B cell (primary cell): ENCODE results near the gene SSC5D. TPM values are rescaled to one million over a fixed set of nuclear protein-coding genes. Genes with fewer than 3 reads are reported as not detected.
A peak's percentile ranks its signal among the peaks of the same experiment; 100 is the strongest.

Experiments used
- ATAC-seq: fragments of 200-7000 bp; cut with Tn5 transposase; one replicate; pipeline ENCODE4 v1.10.0; 2021; ENCODE audit warnings: low read depth, mild to moderate bottlenecking, moderate number of reproducible peaks, moderate library complexity
- CTCF ChIA-PET: fragments of 350-600 bp; sonication (Branson Sonifier 250); formaldehyde crosslinking; loops from one replicate; lab custom pipeline; 2021; ENCODE audit warnings: antibody characterized with exemption, inconsistent platforms; lab: Charles Lee
- POLR2A ChIA-PET: fragments of 350-600 bp; sonication (Branson Sonifier 250); formaldehyde crosslinking; loops from one replicate; lab custom pipeline; 2021; ENCODE audit warnings: antibody characterized with exemption; lab: Charles Lee
- DNase-seq: peaks from one replicate; pipeline ENCODE4 v3.0.0; 2013
- H2AFZ ChIP-seq: 2 replicates; pipeline ENCODE4 v1.6.1; 2012; ENCODE audit warnings: mild to moderate bottlenecking, low read depth, low read length; ENCODE audit not compliant: insufficient read depth, poor library complexity, severe bottlenecking
- H3K27ac ChIP-seq, 2 donors: 1 replicate in 1 of 2; 2 replicates in 1 of 2; pipeline ENCODE4 v1.5.1; 2012 to 2013; ENCODE audit warnings: low read length in 2 of 2, mild to moderate bottlenecking in 2 of 2, moderate library complexity in 1 of 2
- H3K27me3 ChIP-seq, 4 experiments: fragments of 200-600 bp in 1 of 4; sonication (generic) in 1 of 4; replicated peaks in 1 of 4; 1 replicate in 2 of 4; 2 replicates in 2 of 4; pipeline versions ENCODE4 v1.6.1 to v1.7.0; 2013 to 2016; ENCODE audit warnings: low read length in 3 of 4, mild to moderate bottlenecking in 2 of 4, mixed read lengths in 1 of 4, moderate library complexity in 1 of 4; ENCODE audit not compliant: insufficient read depth in 4 of 4, control insufficient read depth in 3 of 4; ENCODE audit errors: control extremely low read depth in 1 of 4
- H3K36me3 ChIP-seq, 2 experiments: replicated peaks in 1 of 2; 1 replicate in 1 of 2; 2 replicates in 1 of 2; pipeline versions ENCODE4 v1.6.1 to v1.7.1; 2013; ENCODE audit warnings: low read length in 1 of 2; ENCODE audit not compliant: insufficient read depth in 2 of 2, control insufficient read depth in 1 of 2; ENCODE audit errors: control extremely low read depth in 1 of 2, extremely low read depth in 1 of 2
- H3K4me1 ChIP-seq, 2 donors: fragments of 200-600 bp in 1 of 2; sonication (generic) in 1 of 2; 1 replicate in 1 of 2; 2 replicates in 1 of 2; pipeline versions ENCODE4 v1.5.1 to v1.6.1; 2013 to 2017; ENCODE audit warnings: low read length in 2 of 2; ENCODE audit not compliant: control insufficient read depth in 2 of 2, insufficient read depth in 2 of 2
- H3K4me2 ChIP-seq: replicated peaks from 2 replicates; pipeline ENCODE3; 2012; ENCODE audit warnings: mild to moderate bottlenecking, low read depth, low read length; ENCODE audit not compliant: poor library complexity, severe bottlenecking
- H3K4me3 ChIP-seq, 5 experiments: fragments of 200-600 bp in 1 of 5; sonication (generic) in 1 of 5; 1 replicate in 3 of 5; 2 replicates in 2 of 5; pipeline versions ENCODE4 v1.5.1 to v1.7.0; 2011 to 2016; ENCODE audit warnings: low read length in 4 of 5, mild to moderate bottlenecking in 4 of 5, low read depth in 2 of 5, control low read depth in 1 of 5, moderate library complexity in 1 of 5; ENCODE audit not compliant: insufficient read depth in 1 of 5; ENCODE audit errors: control extremely low read depth in 1 of 5, extremely low read depth in 1 of 5
- H3K79me2 ChIP-seq: fragments of 200-600 bp; sonication (generic); one replicate; pipeline ENCODE4 v1.6.0; 2016; ENCODE audit warnings: low read length; ENCODE audit not compliant: control insufficient read depth, insufficient read depth
- H3K9ac ChIP-seq: fragments of 200-600 bp; sonication (generic); 2 replicates; pipeline ENCODE4 v1.6.1; 2017; ENCODE audit warnings: mild to moderate bottlenecking, low read length, moderate library complexity
- H3K9me3 ChIP-seq, 3 donors: one replicate each; pipeline versions ENCODE4 v1.6.1 to v1.7.1; 2013; ENCODE audit warnings: low read length in 2 of 3; ENCODE audit not compliant: control insufficient read depth in 2 of 3, insufficient read depth in 1 of 3; ENCODE audit errors: control extremely low read depth in 1 of 3
- H4K20me1 ChIP-seq: 2 replicates; pipeline ENCODE4 v1.6.0; 2012; ENCODE audit warnings: mild to moderate bottlenecking, low read length; ENCODE audit not compliant: insufficient read depth, control insufficient read depth, poor library complexity, severe bottlenecking
- H3K27ac Mint-ChIP-seq: one replicate; pipeline ENCODE4 v1.8.0; 2021; ENCODE audit warnings: mixed read lengths
- H3K27me3 Mint-ChIP-seq: one replicate; pipeline ENCODE4 v1.8.0; 2021; ENCODE audit warnings: mixed read lengths
- H3K4me1 Mint-ChIP-seq: one replicate; pipeline ENCODE4 v1.8.0; 2021; ENCODE audit warnings: mixed read lengths
- H3K4me3 Mint-ChIP-seq: one replicate; pipeline ENCODE4 v1.8.0; 2021; ENCODE audit warnings: mixed read lengths
- H3K9me3 Mint-ChIP-seq: one replicate; pipeline ENCODE4 v1.8.0; 2022; ENCODE audit warnings: mixed read lengths; ENCODE audit not compliant: insufficient read depth
- EZH2 ChIP-seq: IDR thresholded peaks from 2 replicates; pipeline ENCODE4 v1.6.1; 2012; ENCODE audit warnings: borderline replicate concordance, low read depth, mild to moderate bottlenecking, moderate library complexity, low read length; ENCODE audit not compliant: insufficient read depth, poor library complexity, severe bottlenecking
- WGBS: methylation state at CpG from one replicate; pipeline ENCODE4 v1.1.5; 2013; ENCODE audit warnings: missing lambda C conversion rate; ENCODE audit not compliant: insufficient coverage; 5-methylcytosine and 5-hydroxymethylcytosine counted together
- intact Hi-C: fragments of 100-400 bp; cut with micrococcal nuclease; formaldehyde crosslinking; loops from one replicate; pipeline ENCODE4 v1.10.0; 2022
- polyA plus RNA-seq: library from polyadenylated mRNA; depleted of rRNA; stranded (reverse); fragments of >200 nt; gene quantifications from 2 replicates; pipeline ENCODE4 v1.2.3, GENCODE V29; 2012
- total RNA-seq, 2 donors: library from RNA; stranded (reverse); fragments of 120-200 nt in 1 of 2; gene quantifications; 1 replicate in 1 of 2; 2 replicates in 1 of 2; pipeline versions ENCODE4 v1.2.3 to v1.2.4, GENCODE V29; 2013 to 2022
- TF ChIP-seq, protein P1 (sequence below): fragments of 200-600 bp; IDR thresholded peaks from one replicate; pipeline ENCODE4 v1.8.0; 2022; ENCODE audit warnings: antibody characterized with exemption, mild to moderate bottlenecking

Gene SSC5D
- total and polyA plus RNA-seq, 2 donors (not counting 1 experiment from before 2014, with no cell fraction given): 0.22 to 0.44 TPM

GRCh38 chr19:55508120-55508519 lies 19.9 kb downstream of the SSC5D start:
- peaks cover 10% of the 10 kb centered on the region for H3K27me3 Mint-ChIP-seq
- no peak overlapping the region for H3K27ac Mint-ChIP-seq
- H2AFZ ChIP-seq: no peak overlapping the region
- TF ChIP-seq EZH2: no peak
- TF ChIP-seq, protein P1, sequence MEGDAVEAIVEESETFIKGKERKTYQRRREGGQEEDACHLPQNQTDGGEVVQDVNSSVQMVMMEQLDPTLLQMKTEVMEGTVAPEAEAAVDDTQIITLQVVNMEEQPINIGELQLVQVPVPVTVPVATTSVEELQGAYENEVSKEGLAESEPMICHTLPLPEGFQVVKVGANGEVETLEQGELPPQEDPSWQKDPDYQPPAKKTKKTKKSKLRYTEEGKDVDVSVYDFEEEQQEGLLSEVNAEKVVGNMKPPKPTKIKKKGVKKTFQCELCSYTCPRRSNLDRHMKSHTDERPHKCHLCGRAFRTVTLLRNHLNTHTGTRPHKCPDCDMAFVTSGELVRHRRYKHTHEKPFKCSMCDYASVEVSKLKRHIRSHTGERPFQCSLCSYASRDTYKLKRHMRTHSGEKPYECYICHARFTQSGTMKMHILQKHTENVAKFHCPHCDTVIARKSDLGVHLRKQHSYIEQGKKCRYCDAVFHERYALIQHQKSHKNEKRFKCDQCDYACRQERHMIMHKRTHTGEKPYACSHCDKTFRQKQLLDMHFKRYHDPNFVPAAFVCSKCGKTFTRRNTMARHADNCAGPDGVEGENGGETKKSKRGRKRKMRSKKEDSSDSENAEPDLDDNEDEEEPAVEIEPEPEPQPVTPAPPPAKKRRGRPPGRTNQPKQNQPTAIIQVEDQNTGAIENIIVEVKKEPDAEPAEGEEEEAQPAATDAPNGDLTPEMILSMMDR: no peak
- no peak overlapping the region for H3K9ac ChIP-seq
- DNase-seq (no peak), ATAC-seq (no peak)
- peaks cover 11% of the 10 kb centered on the region for H3K4me1 Mint-ChIP-seq
- peaks cover 4 to 14% of the 10 kb centered on the region in 2 donors for H3K4me1 ChIP-seq
- H3K4me3 ChIP-seq: no peak overlapping the region
- 81% methylated on average over 7 of the region's 10 CpGs for WGBS
- peaks cover 0 to 5% (median 0%) of the 10 kb centered on the region in 4 experiments for H3K27me3 ChIP-seq
- peaks cover 5% of the 10 kb centered on the region for H3K79me2 ChIP-seq
- H3K4me2 ChIP-seq: no peak overlapping the region
- H4K20me1 ChIP-seq: no peaks in the 10 kb centered on the region
- H3K27ac ChIP-seq: no peak overlapping the region
- H3K4me3 Mint-ChIP-seq: no peak overlapping the region
- ChIA-PET POLR2A (no interaction called here), CTCF (interaction anchor here (0.8 to 1.8 kb wide), 4 partner anchors 9 to 367 kb away, joined by 3 to 9 read pairs (median 4); no protein-coding TSS in a partner anchor)
- intact Hi-C loops: no loop called here
- H3K9me3 ChIP-seq: no peaks in the 10 kb centered on the region
- H3K9me3 Mint-ChIP-seq: no peaks in the 10 kb centered on the region
- H3K36me3 ChIP-seq: no peaks in the 10 kb centered on the region

DNA sequence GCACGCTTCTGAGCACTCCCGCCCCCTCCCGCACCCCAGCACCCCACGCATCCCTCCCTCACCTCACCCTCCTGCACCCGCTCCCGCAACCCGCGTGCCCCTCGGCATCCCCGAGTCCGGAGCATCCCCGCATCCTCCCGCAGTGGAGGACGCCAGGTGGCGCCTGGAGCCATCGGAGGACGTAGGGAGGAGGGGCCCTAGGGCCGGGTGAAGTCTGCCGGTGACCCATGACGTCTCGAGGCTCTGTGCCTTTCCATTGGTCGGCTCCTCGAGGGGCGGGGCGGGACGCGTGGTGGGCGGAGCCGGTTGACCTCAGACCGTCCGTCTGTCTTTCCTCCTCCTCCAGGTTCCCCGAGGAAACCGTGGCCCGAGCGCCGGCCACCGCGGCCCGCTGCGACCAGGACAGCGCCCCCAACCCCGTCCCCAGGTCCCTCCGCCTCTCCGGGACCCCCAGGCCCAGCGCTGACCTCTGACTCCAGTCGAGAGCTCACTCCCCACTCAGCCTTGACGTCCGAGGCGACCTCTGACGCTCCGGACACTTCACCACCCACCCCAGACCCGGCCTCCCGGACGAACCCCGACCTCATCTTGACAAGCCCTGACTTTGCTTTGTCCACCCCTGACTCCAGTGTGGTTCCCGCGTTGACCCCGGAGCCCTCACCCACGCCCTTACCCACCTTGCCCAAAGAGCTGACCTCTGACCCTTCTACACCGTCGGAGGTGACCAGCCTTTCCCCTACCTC lies 28.8 kb downstream of the SSC5D start:
- intact Hi-C loops: loop anchor here (1.0 kb wide), 3 partner anchors 13 to 114 kb away; partner anchors contain the start of gene ZNF784
- peaks cover 8% of the 10 kb centered on the region for H3K27me3 Mint-ChIP-seq

More for the DNA sequence above, 28.8 kb downstream of the SSC5D start:
- ATAC-seq: peak; percentile 100
- Histone ChIP-seq H3K4me2 (peak overlapping the region; percentile 86), H3K36me3 (no peaks in the 10 kb centered on the region), H3K27me3 (peaks cover 0 to 8% (median 0%) of the 10 kb centered on the region in 4 experiments), H3K9me3 (peaks cover 0 to 4% (median 0%) of the 10 kb centered on the region in 3 donors), H4K20me1 (no peaks in the 10 kb centered on the region), H3K27ac (peak overlapping the region; percentile 91 to 93), H2AFZ (peak overlapping the region; percentile 63), H3K4me3 (peak overlapping the region in 4 of 5 experiments; percentile 53 to 60 (median 58)), H3K79me2 (no peaks in the 10 kb centered on the region), H3K9ac (peak overlapping the region; percentile 69), H3K4me1 (peaks cover 4 to 11% of the 10 kb centered on the region in 2 donors)
- WGBS: 9% methylated on average over 61 of the region's 61 CpGs
- peak; percentile 94 for DNase-seq
- Mint-ChIP-seq H3K27ac (peak overlapping the region; percentile 84), H3K4me1 (peaks cover 9% of the 10 kb centered on the region), H3K9me3 (no peaks in the 10 kb centered on the region), H3K4me3 (peak overlapping the region; percentile 88)
- CTCF ChIA-PET: interaction anchor here (0.6 to 7.4 kb wide), 12 partner anchors 9 to 1415 kb away, joined by 3 to 132 read pairs (median 4); partner anchors contain the start of genes FIZ1, ZNF784 and ZNF865
- no peak for TF ChIP-seq EZH2
- TF ChIP-seq, protein P1: peak; percentile 81
- POLR2A ChIA-PET: interaction anchor here (0.7 to 1.5 kb wide), 3 partner anchors 82 to 107 kb away, joined by 3 to 4 read pairs (median 3); partner anchors contain the start of genes FIZ1 and ZNF784
